ENCODE measurements around the gene ASNS.
"Not testable (repeated sequence)": the region's sequence is repeated elsewhere in the genome, so short reads cannot be mapped to it uniquely, and the experiment has no call there.

GRCh38 chr7:97896893-97897292, 24.7 kb upstream of the ASNS start:
- not testable (repeated sequence) for TF ChIP-seq CTCF, POLR2A (IDR thresholded peaks at IDR 0.05)
